ENCODE data around the gene KIAA1586.
"Not testable (repeated sequence)": the region's sequence is repeated elsewhere in the genome, so short reads cannot be mapped to it uniquely, and the experiment has no call there.

KIAA1586 gene

GRCh38 chr6:57046332-57047256 lies at the start of gene KIAA1586:
KIAA1586 (plus strand) TSS chr6:57046693; CDS start chr6:57046756, 63 bp downstream.
- peak within 1 kb of the TSS; percentile 64 for H3K27ac ChIP-seq

GRCh38 chr6:56999049-56999448 lies 47.4 kb upstream of the KIAA1586 start:
- TF ChIP-seq CTCF (IDR thresholded peaks at IDR 0.05) (no peak), ZFX (IDR thresholded peaks at IDR 0.05; ENCODE audit: borderline replicate concordance) (no peak)
- no peak overlapping the region for H3K27ac ChIP-seq

GRCh38 chr6:56999748-57000147 lies 46.7 kb upstream of the KIAA1586 start:
- not testable (repeated sequence) for H3K27ac ChIP-seq

GRCh38 chr6:57002197-57002596 lies 44.3 kb upstream of the KIAA1586 start:
- TF ChIP-seq ZFX (IDR thresholded peaks at IDR 0.05; ENCODE audit: borderline replicate concordance) (no peak), CTCF (IDR thresholded peaks at IDR 0.05) (no peak)
- H3K27ac ChIP-seq, result no peak overlapping the region

- no peak for TF ChIP-seq CTCF (IDR thresholded peaks at IDR 0.05)
- TF ChIP-seq ZFX (IDR thresholded peaks at IDR 0.05; ENCODE audit: borderline replicate concordance), result no peak
- H3K27ac ChIP-seq, result no peak overlapping the region
These were observed 42.2 kb upstream of the KIAA1586 start for GRCh38 chr6:57004292-57004691.

- TF ChIP-seq ZFX (IDR thresholded peaks at IDR 0.05; ENCODE audit: borderline replicate concordance) (no peak), CTCF (IDR thresholded peaks at IDR 0.05) (no peak)
- no peak overlapping the region for H3K27ac ChIP-seq
These were observed 40.4 kb upstream of the KIAA1586 start for GRCh38 chr6:57006101-57006500.

- H3K27ac ChIP-seq, result not testable (repeated sequence)
These were observed 38.4 kb upstream of the KIAA1586 start for GRCh38 chr6:57008069-57008468.

GRCh38 chr6:57013521-57013926 lies 33.0 kb upstream of the KIAA1586 start:
- TF ChIP-seq CTCF (IDR thresholded peaks at IDR 0.05) (no peak), ZFX (IDR thresholded peaks at IDR 0.05; ENCODE audit: borderline replicate concordance) (no peak)
- no peak overlapping the region for H3K27ac ChIP-seq

GRCh38 chr6:57017069-57017468 lies 29.4 kb upstream of the KIAA1586 start:
- no peak overlapping the region for H3K27ac ChIP-seq
- TF ChIP-seq CTCF (IDR thresholded peaks at IDR 0.05), result no peak
- TF ChIP-seq ZFX (IDR thresholded peaks at IDR 0.05; ENCODE audit: borderline replicate concordance), result no peak
